Myocyte (in vitro differentiated cells): ENCODE results near the gene DIPK1A. TPM values are rescaled to one million over a fixed set of nuclear protein-coding genes. Genes with fewer than 3 reads are reported as not detected.
A peak's percentile ranks its signal among the peaks of the same experiment; 100 is the strongest.

Experiments used
- DNase-seq: peaks from one replicate; pipeline ENCODE4 v3.0.0-alpha.2; 2012; ENCODE audit warnings: low read depth
- total RNA-seq: library from RNA; depleted of rRNA; stranded (reverse); fragments of >200 nt; gene quantifications from 2 replicates; pipeline ENCODE4 v1.2.3, GENCODE V29; 2014

Gene DIPK1A
- total RNA-seq, 1 donor from 2014 or later, result 28.5 TPM

GRCh38 chr1:92953491-92953890 is 7.8 kb downstream of the DIPK1A start:
- DNase-seq, result no peak

- DNase-seq, result no peak
Observed at GRCh38 chr1:92952714-92953113, 8.5 kb downstream of the DIPK1A start.

- DNase-seq, result peak; percentile 61
Observed at GRCh38 chr1:92951141-92951582, 10.1 kb downstream of the DIPK1A start.

DNA sequence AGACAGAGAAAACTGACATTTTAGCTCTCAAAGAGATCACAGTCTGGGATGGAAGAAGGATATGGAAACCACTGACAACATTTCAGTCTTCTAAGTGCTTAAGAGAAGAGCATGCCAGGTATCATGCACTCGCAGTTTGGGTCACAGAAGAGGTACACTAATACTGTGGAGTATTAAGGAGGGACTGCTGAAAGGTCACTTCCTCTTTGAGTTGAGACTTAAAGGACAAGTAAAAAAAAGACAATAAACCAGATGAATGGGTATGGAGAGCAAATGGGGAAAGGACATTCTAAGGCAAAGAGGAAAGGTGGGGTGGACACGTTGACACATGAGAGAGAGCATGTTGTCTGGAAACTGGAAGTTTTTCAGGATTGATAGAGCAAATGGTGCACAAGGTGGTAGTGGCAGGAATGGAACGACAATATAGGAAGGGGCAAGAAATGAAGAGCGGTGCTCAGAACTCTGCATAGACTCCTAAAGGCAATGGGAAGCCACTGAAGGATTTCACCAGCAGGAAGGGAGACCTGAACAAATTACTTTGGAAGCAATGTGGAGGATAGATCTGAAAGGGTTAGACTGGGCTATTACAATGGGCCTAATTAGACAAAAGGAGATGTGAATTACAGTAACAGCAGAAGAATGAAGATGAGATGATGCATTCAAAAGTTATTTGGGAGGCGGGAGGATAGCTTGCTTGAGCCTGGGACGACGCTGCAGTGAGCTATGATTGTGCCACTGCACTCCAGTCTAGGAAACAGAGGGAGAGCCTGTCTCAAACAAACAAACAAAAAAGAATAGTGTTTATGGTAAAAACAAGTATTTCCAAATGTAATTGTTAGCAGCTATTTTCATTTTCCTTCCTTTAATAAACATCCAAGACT is 11.1 kb downstream of the DIPK1A start:
- DNase-seq, result peak; percentile 45

GRCh38 chr1:92948071-92948470 is 13.2 kb downstream of the DIPK1A start:
- no peak for DNase-seq

DNA sequence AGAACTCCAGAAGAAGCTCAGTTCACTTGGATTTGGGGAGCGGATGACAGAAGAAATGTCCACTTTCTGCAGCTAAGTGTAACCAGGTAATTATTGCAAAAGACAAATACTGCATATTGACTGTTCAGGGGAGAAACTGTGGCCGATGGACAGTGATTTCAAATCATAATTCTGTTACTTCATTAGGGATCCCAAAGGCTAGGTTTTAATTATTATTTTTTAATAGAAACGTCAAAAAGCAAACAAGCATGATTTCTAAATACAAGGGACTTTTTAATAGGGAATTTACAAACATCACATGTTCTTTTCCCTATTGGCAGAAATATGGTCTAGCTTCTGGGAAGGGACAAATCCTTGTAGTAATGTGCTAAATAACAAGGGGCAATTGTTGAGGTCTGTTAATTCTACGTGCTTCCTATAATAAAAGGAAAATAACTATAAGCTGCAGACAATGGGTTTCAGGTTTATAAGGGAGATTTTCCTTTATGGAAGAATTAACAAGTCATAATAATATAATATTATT is 15.5 kb downstream of the DIPK1A start:
- no peak for DNase-seq

DNA sequence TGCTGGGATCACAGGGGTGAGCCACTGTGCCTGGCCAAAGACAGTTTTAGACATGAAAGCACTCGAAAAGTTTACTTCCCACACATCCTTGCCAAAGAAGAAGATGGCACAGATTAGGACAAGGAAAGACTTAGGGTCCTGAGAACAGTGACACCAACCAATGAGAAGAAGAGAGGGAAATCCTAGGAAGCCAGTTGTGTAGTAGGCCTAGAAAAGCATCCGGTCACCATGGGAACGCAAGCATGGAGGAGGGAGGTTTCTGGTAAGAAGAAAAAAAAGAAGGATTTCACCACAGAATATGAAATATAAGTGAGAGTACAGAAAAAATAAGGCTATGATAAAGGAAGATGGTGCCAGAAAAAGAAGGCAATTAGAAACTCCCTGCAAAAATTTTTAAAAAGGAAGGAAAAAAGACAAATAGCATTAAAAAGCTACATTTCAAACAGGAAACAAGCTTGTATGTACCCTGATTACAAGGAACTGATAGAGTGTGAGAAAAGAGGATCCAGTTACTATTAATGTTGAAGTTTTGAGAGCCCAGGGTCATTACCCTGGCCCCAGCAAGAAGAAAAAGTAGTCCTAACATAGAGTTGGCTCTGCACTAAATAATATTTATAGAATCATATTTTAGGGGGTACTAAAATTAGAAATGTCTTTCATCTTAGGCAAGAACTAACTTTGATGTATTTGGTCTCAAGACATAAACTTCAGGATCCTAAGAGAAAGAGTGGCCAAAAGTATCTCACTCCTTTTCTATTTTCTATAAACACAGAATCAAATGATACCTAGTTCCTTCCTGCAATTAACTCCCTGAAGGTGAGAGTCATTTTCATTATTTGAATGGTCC is 16.1 kb downstream of the DIPK1A start:
- DNase-seq, result peak; percentile 12

DNA sequence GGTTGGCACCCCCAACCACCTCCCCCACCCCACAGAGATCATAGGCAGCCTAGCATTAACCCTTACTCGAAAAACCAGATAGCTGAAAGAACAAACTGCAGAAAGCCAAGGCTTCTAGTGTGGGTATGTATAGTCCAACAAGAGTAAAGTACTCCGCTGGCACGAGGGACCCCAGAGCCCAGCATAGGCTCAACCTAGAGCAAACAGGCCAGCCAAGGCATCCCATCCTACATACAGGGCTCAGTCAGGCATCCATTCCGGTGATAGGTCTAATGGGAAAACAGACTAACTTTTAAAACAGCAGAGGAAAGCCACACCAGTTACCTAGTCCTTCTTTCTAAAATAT is 17.8 kb downstream of the DIPK1A start:
- no peak for DNase-seq

DNA sequence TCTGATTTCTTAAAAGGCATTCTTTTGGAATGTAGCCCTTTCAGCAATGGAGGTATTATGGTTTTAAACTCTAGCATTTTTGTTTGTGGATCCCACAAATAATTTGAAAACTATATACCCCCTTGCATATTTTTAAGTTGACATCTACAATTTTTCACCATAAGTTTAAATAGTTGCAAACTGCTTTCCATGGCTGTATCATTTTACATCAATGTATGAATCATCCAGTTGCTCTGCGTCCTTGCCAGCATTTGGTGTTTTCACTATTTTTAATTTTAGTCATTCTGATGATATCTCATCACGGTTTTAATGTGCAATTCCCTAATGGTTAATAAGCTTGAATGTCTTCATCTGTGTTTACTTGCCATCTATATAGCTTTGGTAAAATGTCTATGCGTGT is 20.7 kb downstream of the DIPK1A start:
- no peak for DNase-seq

DNA sequence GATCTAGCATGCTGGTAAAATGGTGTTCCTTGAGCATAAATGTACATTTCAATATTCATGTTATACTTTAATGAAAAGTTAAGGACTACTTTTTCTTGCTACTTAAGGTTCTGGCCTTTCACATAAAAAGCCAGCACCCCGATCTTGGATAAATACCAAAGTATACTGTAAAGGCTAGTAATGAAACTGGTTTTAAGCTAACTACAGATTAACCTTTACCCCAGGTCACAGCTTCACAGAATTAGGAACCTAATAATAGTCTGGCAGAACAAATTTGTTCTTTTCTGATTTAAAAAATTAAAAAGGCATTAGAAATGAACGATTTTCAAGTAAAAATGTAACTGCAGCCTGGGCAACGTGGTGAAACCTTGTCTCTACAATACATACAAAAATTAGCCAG is 23.5 kb downstream of the DIPK1A start:
- no peak for DNase-seq

DNA sequence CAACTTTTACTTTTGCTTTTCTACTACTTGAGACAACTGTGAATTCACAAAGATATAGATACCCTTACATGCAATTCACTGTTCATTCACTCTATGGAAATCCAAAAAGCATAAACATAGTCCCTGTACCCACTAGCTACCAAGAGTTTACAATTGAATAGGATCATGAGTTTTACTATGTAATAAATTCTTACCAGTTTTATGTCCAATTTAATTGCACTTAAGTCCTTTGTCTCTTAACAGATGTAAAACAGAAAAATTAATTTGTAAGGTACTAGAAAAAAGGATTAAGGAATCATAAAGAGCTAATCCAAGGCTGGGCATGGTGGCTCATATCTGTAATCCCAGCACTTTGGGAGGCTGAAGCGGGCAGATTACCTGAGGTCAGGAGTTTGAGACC is 24.4 kb downstream of the DIPK1A start:
- no peak for DNase-seq

- peak; percentile 90 for DNase-seq
Observed at GRCh38 chr1:92934395-92935378, 26.6 kb downstream of the DIPK1A start.

DNA sequence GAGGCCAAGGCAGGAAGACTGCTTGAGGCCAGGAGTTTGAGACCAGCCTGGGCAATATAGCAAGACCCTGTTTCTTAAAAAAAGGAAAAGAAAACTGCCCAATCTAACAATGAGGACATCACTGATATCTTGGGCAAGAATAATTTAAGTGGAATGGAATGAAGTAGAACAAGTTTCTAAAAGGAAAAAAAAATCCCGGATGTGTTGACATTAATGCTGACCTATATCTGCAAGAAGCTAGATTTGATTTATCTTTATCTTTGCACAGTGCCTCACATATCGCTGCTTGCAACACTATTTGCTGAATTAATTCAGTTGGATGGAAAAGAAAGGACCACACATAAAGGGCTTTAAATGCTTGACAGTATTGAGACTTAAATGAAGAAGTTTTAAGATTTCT is 27.8 kb downstream of the DIPK1A start:
- DNase-seq, result no peak

DNA sequence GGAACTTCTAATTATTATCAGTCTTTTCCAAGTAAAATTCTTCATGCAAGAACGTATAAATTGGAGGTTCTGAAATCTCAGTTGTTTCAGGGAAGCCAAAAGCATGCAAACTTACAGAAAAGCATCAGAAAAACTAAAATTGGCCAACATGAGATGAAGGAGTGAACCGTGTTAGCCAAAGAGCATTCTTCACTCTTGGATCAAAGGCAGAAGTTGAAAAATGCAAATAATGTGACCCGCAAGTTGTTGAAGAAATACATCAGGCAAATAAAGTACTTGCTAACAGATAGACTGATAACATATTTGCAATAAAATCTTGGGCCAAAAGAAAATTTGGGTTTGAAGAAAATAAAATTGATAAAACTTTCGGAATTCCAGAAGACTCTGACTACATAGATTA is 29.6 kb downstream of the DIPK1A start:
- DNase-seq, result no peak

DNA sequence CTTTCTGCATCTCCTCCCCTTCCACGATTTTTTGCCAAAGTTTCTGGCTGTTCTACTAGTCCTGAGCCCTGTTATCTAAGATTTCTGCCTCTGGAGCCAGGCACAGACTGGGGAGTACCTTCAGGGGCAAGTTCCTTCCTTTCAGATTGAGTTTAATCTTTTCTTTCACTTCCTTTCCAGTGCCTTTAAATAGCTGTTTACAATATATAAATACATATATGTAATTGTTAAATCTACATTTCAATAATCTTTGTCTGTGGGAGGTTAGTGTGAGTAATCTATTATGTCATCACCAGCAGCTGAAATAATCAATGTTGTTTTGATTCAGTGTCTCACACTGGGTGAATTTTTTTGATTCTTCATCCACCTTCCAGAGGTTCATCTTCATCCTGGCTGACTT is 31.8 kb downstream of the DIPK1A start:
- no peak for DNase-seq

DNA sequence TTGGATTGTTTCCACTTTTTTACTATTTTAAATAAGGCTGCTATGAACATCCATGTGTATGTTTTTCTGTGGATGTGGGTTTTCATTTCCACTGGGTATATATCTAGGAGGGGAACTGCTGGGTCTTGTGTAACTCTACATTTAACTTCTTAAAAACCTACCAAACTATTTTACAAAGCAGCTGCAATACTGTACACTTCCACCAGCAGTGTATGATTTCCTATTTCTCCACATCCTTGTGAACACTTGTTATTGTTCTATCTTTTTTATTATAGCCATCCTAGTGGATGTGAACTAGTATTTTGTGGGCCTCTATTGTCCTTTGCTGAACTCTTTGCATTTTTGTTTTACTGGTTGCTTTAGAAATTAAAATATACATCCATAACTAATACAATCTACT is 33.4 kb downstream of the DIPK1A start:
- no peak for DNase-seq

DNA sequence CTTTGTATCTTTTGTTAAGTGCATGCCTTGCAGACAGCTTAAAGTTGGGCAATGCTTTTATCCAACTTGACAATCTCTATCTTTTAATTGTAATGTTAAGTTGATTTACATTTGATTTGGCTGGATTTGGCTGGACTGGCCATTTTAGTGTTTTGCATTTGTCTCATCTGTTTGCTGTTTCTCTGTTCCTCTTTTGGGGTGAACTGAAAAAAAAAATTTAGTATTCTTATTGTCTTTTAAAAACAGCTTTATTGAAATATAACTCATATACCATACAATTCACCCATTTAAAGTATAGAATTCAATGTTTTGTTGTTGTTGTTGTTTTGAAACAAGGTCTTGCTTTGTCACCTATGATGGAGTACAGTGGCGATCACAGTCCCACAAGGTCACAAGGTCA is 34.4 kb downstream of the DIPK1A start:
- DNase-seq, result no peak

GRCh38 chr1:92924501-92924900 is 36.8 kb downstream of the DIPK1A start:
- DNase-seq, result no peak

- no peak for DNase-seq
Observed at GRCh38 chr1:92923664-92924063, 37.6 kb downstream of the DIPK1A start.

GRCh38 chr1:92922356-92923035 is 38.8 kb downstream of the DIPK1A start:
- DNase-seq, result no peak
